Hepatocyte (in vitro differentiated cells): ENCODE results near the gene VAPB. TPM values are rescaled to one million over a fixed set of nuclear protein-coding genes. Genes with fewer than 3 reads are reported as not detected.

Source experiments
- DNase-seq: peaks from one replicate; pipeline ENCODE4 v3.0.0-alpha.2; 2016; ENCODE audit warnings: low spot score
- H2AFZ ChIP-seq: fragments of 200-600 bp; sonication (generic); 2 replicates; pipeline ENCODE4 v1.6.0; 2016; ENCODE audit warnings: antibody characterized with exemption, mild to moderate bottlenecking
- H3K27ac ChIP-seq: fragments of 200-600 bp; sonication (generic); 2 replicates; pipeline ENCODE4 v1.5.1; 2016; ENCODE audit warnings: mild to moderate bottlenecking
- H3K27me3 ChIP-seq: fragments of 200-600 bp; sonication (generic); 2 replicates; pipeline ENCODE4 v1.6.1; 2016
- H3K36me3 ChIP-seq: fragments of 200-600 bp; sonication (generic); replicated peaks from 2 replicates; pipeline ENCODE4 v1.5.1; 2016; ENCODE audit warnings: low read depth; ENCODE audit not compliant: insufficient read depth
- H3K4me1 ChIP-seq: fragments of 200-600 bp; sonication (generic); 2 replicates; pipeline ENCODE4 v1.5.1; 2016; ENCODE audit warnings: mild to moderate bottlenecking, moderate library complexity; ENCODE audit not compliant: insufficient read depth
- H3K4me2 ChIP-seq: fragments of 200-600 bp; sonication (generic); 2 replicates; pipeline ENCODE4 v1.6.0; 2016
- H3K4me3 ChIP-seq: fragments of 200-600 bp; sonication (generic); 2 replicates; pipeline ENCODE4 v1.5.1; 2016; ENCODE audit warnings: mild to moderate bottlenecking
- H3K79me2 ChIP-seq: fragments of 200-600 bp; sonication (generic); 2 replicates; pipeline ENCODE4 v1.6.0; 2017; ENCODE audit warnings: mild to moderate bottlenecking
- H3K9me2 ChIP-seq: fragments of 200-600 bp; sonication (generic); replicated peaks from 2 replicates; pipeline ENCODE4 v1.6.0; 2017; ENCODE audit warnings: mild to moderate bottlenecking; ENCODE audit not compliant: insufficient read depth
- H3K9me3 ChIP-seq: fragments of 200-600 bp; sonication (generic); 2 replicates; pipeline ENCODE4 v1.5.1; 2016; ENCODE audit warnings: low read depth, mild to moderate bottlenecking
- H4K20me1 ChIP-seq: fragments of 200-600 bp; sonication (generic); 2 replicates; pipeline ENCODE4 v1.6.0; 2016; ENCODE audit warnings: mild to moderate bottlenecking; ENCODE audit not compliant: insufficient read depth, poor library complexity, severe bottlenecking
- CTCF ChIP-seq: fragments of 200-600 bp; sonication (generic); IDR thresholded peaks from 2 replicates; pipeline ENCODE4 v1.5.1; 2016; ENCODE audit warnings: antibody characterized with exemption, mild to moderate bottlenecking; ENCODE audit not compliant: poor library complexity
- EZH2 ChIP-seq: fragments of 200-600 bp; sonication (generic); IDR thresholded peaks from 2 replicates; pipeline ENCODE4 v1.6.1; 2016; ENCODE audit warnings: antibody characterized with exemption, mild to moderate bottlenecking, borderline replicate concordance
- EZH2phosphoT487 ChIP-seq: fragments of 200-600 bp; sonication (generic); IDR thresholded peaks from one replicate; pipeline ENCODE4 v1.6.1; 2018; ENCODE audit warnings: antibody characterized with exemption, mild to moderate bottlenecking, low read depth, moderate library complexity; ENCODE audit not compliant: unreplicated experiment, severe bottlenecking
- WGBS: methylation state at CpG from one replicate; pipeline ENCODE4 v1.1.6; 2016; ENCODE audit warnings: low lambda C conversion rate; ENCODE audit errors: missing lambda C conversion rate; 5-methylcytosine and 5-hydroxymethylcytosine counted together
- polyA plus RNA-seq: library from polyadenylated mRNA; unstranded; fragments of >200 nt; fragmentation: Nextera tagmentation; extraction: Ambion mirVana; gene quantifications from 2 replicates; pipeline ENCODE4 v1.2.1, GENCODE V29; 2016
- total RNA-seq: library from RNA; depleted of rRNA; stranded (reverse); fragments of >200 nt; gene quantifications from 2 replicates; pipeline ENCODE4 v1.2.3, GENCODE V29; 2014

Gene VAPB
- total RNA-seq = 26.8 and 32.1 TPM in 2 replicates
- 40.1 and 49.6 TPM in 2 replicates for polyA plus RNA-seq

- peak within 1 kb of the TSS; percentile 69 for H3K4me3 ChIP-seq
- peak within 1 kb of the TSS; percentile 89 for H3K4me2 ChIP-seq
- H3K27me3 ChIP-seq = no peaks in the 10 kb centered on the region
- H3K36me3 ChIP-seq = no peaks in the 10 kb centered on the region
- H3K9me2 ChIP-seq = no peaks in the 10 kb centered on the region
- H3K9me3 ChIP-seq = no peaks in the 10 kb centered on the region
- peak; percentile 99 for DNase-seq
- H4K20me1 ChIP-seq = peaks cover 28% of the 10 kb centered on the region
- WGBS = 2% methylated on average over 19 of the region's 51 CpGs
- no peak for TF ChIP-seq EZH2
- TF ChIP-seq EZH2phosphoT487 = no peak
- no peak for TF ChIP-seq CTCF
- peaks cover 48% of the 10 kb centered on the region for H3K79me2 ChIP-seq
- peak within 1 kb of the TSS; percentile 69 for H2AFZ ChIP-seq
- peaks cover 13% of the 10 kb centered on the region for H3K4me1 ChIP-seq
- H3K27ac ChIP-seq = peak within 1 kb of the TSS; percentile 96
These were observed at the start of gene VAPB for GRCh38 chr20:58388882-58389323. Gene VAPB, plus strand, starts transcription at chr20:58389229. Its CDS starts 231 bp downstream, at chr20:58389460.

GRCh38 chr20:58339741-58340140 lies 49.3 kb upstream of the VAPB start:
- H3K4me1 ChIP-seq = no peaks in the 10 kb centered on the region
- WGBS = 97% methylated on average over 6 of the region's 6 CpGs
- no peak overlapping the region for H3K4me3 ChIP-seq
- H3K9me3 ChIP-seq = no peaks in the 10 kb centered on the region
- no peaks in the 10 kb centered on the region for H3K36me3 ChIP-seq
- H3K79me2 ChIP-seq = peaks cover 80% of the 10 kb centered on the region
- TF ChIP-seq EZH2 (no peak), CTCF (no peak)
- no peak overlapping the region for H3K4me2 ChIP-seq
- H3K27ac ChIP-seq = no peak overlapping the region
- DNase-seq = no peak
- H2AFZ ChIP-seq = no peak overlapping the region
- H3K27me3 ChIP-seq = no peaks in the 10 kb centered on the region
- peaks cover 3% of the 10 kb centered on the region for H4K20me1 ChIP-seq
- no peaks in the 10 kb centered on the region for H3K9me2 ChIP-seq

GRCh38 chr20:58340151-58340550 lies 48.9 kb upstream of the VAPB start:
- WGBS = 95% methylated on average over 4 of the region's 4 CpGs
- H3K9me3 ChIP-seq = no peaks in the 10 kb centered on the region

More at GRCh38 chr20:58340151-58340550, 48.9 kb upstream of the VAPB start:
- no peaks in the 10 kb centered on the region for H3K27me3 ChIP-seq
- H3K36me3 ChIP-seq = no peaks in the 10 kb centered on the region
- no peak overlapping the region for H3K4me3 ChIP-seq
- no peak overlapping the region for H3K4me2 ChIP-seq
- TF ChIP-seq CTCF (no peak), EZH2phosphoT487 (no peak), EZH2 (no peak)
- peaks cover 76% of the 10 kb centered on the region for H3K79me2 ChIP-seq
- no peaks in the 10 kb centered on the region for H3K4me1 ChIP-seq
- peaks cover 3% of the 10 kb centered on the region for H4K20me1 ChIP-seq
- H2AFZ ChIP-seq = no peak overlapping the region
- H3K9me2 ChIP-seq = no peaks in the 10 kb centered on the region
- no peak overlapping the region for H3K27ac ChIP-seq
- no peak for DNase-seq
